Gastroesophageal sphincter (tissue), 3 donors: Measurements from ENCODE around the gene MED7.

ENCODE experiments used
- CTCF ChIP-seq, 4 experiments: fragments of 200-600 bp in 2 of 4; fragments of 450-650 bp in 2 of 4; sonication (generic) in 1 of 4; IDR thresholded peaks; one replicate each; pipeline ENCODE4 v1.5.1; 2017 to 2019; ENCODE audit warnings: antibody characterized with exemption in 4 of 4, mild to moderate bottlenecking in 2 of 4, moderate library complexity in 2 of 4
- EP300 ChIP-seq: sonication (generic); formaldehyde crosslinking; IDR thresholded peaks from one replicate; pipeline ENCODE4 v1.6.1; 2017; ENCODE audit warnings: antibody characterized with exemption, mild to moderate bottlenecking
- POLR2A ChIP-seq, 2 donors: fragments of 450-650 bp; IDR thresholded peaks; one replicate each; pipeline ENCODE4 v1.6.1; 2017; ENCODE audit warnings: antibody characterized with exemption in 2 of 2, mild to moderate bottlenecking in 2 of 2, moderate library complexity in 1 of 2
- POLR2AphosphoS5 ChIP-seq: sonication (generic); formaldehyde crosslinking; IDR thresholded peaks from one replicate; pipeline ENCODE4 v1.6.1; 2017; ENCODE audit warnings: antibody characterized with exemption

- TF ChIP-seq POLR2A (IDR thresholded peaks at IDR 0.05): no peak
- no peak for TF ChIP-seq CTCF (IDR thresholded peaks at IDR 0.05)
- no peak for TF ChIP-seq POLR2AphosphoS5
- no peak for TF ChIP-seq EP300
These were observed 35.3 kb upstream of the MED7 start for GRCh38 chr5:157177953-157178352.
